Cardiac septum (tissue), 1 donor: Measurements from ENCODE around the gene FAM228B. TPM values are rescaled to one million over a fixed set of nuclear protein-coding genes. Genes with fewer than 3 reads are reported as not detected.
"Not testable (repeated sequence)": the region's sequence is repeated elsewhere in the genome, so short reads cannot be mapped to it uniquely, and the experiment has no call there.

Experiments used
- DNase-seq: peaks from one replicate; pipeline ENCODE4 v3.0.0-alpha.2; 2020; ENCODE audit warnings: low spot score
- intact Hi-C: fragments of 100-400 bp; cut with DNase I; formaldehyde crosslinking; loops from one replicate; pipeline ENCODE4 v1.14.0; 2022
- total RNA-seq: library from RNA; stranded (reverse); fragmentation: NEBNext Ultra II Directional; extraction: Animal tissue kit (Norgen Biotek cat#: 25700); gene quantifications from one replicate; pipeline ENCODE4 v1.2.1, GENCODE V29; 2021
- donor health status: DM: no; HTN: no; CAD: no.

FAM228B gene
- total RNA-seq, 1 donor from 2014 or later, result 30.5 TPM

DNA sequence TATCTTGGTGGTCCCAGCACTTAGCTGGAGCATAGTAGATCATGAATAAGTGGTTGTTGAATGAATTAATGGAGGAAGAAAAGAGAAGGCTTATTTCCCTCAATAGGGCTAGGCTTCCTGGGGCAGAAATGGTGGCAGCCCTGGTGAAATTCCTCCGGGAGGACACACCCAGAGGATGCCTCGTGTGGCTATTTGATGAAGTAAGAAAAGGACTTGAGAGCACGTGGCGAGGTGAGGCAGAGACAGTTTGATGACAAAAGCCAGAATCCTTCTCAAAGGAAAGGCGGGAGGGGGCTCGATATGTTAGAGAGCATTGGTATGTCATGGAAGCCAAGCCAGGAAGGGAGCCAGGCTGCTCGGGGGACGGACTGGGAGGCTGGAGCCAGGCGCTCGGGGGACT lies 66.3 kb downstream of the FAM228B start:
- intact Hi-C loops, result no loop called here

DNA sequence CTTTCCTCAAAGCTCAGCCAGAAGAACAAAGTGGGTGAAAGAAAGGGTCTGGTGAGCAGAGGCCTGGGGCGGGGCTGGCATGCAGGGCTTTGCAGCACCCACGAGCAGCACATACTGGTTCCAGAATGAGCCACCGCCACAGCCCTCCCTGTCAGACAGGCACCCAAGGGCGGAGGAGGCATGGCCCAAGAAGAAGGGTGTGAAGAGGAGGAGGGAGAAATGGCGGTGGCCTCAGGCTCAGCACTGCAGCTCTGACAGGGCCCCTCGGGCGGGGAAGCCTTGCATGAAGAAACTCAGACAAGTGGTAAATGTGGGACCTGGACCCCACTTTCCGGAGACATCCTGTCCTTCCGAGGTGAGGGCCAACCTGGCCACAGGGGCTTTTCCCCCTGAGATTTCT lies 67.2 kb downstream of the FAM228B start:
- intact Hi-C loops, result no loop called here
- DNase-seq, result no peak

More for the DNA sequence above, 66.3 kb downstream of the FAM228B start:
- DNase-seq, result no peak

DNA sequence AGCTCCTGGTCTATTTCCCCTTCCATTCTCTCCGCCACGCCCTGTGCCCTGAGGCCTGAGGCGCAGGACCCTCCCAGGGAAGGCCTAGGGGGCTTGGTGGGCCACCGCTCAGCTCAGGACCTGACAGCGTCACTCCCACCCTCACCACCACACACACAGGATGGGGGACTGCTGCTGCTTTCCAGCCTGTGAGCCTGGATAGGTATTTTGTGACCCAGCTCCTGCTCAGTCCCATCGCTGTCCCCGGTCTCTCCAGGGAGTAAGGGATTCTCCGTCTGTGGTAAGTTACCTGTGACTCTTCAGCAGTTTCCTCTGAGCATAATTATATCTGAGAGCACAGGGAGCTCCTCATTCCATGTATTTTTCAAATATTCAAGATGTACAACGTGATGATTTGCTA lies 67.9 kb downstream of the FAM228B start:
- DNase-seq, result no peak
- intact Hi-C loops, result no loop called here

DNA sequence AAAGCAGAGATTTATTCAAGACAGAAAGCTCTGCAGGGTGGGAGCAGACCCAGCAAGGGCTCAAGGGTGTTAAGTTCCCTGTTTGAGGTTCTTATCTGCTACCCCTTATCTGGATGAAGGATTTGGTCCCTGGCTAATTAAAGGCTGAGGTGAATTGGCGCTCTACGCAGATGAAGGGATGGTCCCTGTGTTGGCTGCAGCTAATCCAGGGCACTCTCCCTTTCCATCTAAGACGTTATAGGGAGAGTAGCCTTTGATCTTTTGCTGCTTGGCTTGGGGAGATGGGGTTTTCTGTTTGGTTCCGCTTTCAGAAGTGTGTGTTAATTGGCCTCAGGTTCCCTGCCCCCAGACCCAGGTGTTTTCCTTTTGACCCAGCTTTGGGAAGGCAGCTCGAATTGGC lies 68.6 kb downstream of the FAM228B start:
- intact Hi-C loops, result no loop called here
- DNase-seq, result no peak

DNA sequence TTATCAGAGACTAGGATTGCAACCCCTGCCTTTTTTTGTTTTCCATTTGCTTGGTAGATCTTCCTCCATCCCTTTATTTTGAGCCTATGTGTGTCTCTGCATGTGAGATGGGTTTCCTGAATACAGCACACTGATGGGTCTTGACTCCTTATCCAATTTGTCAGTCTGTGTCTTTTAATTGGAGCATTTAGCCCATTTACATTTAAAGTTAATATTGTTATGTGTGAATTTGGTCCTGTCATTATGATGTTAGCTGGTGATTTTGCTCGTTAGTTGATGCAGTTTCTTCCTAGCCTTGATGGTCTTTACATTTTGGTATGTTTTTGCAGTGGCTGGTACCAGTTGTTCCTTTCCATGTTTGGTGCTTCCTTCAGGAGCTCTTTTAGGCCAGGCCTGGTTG lies 73.9 kb downstream of the FAM228B start:
- intact Hi-C loops, DNase-seq: not testable (repeated sequence)

DNA sequence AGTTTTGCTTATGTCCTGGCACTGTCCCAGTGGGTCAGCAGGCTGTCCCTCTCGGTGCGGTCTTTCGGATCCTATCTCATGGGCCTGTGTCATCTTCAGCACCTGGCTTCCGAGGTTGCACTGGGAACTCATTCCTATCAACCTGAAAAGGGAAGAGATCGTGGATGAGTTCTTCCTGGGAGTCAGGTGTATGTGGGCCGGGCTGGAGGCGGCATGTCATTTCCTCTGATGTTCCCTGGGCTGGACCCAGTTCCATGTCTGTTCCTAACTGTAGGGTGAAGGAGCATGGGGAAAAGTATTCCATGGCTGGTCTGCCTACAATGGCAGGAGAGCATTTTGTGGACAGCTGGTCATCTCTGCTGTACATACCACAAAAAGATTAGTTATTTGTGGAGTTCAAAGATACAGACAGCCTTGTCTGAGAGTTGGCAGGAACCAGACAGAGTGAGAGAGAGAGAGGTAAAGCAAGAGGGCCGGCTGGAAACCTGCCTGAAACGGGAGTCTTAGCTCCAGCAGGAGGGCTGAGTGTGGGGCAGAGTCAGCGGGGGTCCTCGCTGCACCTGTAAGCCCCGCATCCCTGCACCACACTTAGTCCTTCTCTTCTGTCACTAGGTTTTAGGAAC lies 76.8 kb downstream of the FAM228B start:
- DNase-seq, result no peak
- intact Hi-C loops, result no loop called here

DNA sequence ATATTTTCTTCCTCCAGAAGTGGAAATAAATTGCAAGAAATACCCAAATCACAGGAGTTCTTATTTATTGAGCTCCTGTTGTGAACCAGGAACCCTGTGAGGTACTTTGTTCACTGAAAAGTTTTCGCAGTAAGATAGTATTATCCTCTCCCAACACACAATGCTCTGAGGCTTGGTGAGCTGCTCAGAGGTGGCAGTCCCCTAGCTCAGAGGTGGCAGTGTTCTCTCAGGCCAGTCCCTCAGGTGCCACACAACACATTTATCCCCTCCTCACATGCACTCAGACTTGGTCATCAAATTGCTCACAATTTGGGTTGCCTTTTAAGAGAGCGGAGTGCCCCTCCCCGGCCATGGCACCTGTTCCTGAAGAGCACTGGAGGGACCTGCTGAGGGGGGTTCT lies 77.5 kb downstream of the FAM228B start:
- DNase-seq, result no peak
- intact Hi-C loops, result no loop called here

DNA sequence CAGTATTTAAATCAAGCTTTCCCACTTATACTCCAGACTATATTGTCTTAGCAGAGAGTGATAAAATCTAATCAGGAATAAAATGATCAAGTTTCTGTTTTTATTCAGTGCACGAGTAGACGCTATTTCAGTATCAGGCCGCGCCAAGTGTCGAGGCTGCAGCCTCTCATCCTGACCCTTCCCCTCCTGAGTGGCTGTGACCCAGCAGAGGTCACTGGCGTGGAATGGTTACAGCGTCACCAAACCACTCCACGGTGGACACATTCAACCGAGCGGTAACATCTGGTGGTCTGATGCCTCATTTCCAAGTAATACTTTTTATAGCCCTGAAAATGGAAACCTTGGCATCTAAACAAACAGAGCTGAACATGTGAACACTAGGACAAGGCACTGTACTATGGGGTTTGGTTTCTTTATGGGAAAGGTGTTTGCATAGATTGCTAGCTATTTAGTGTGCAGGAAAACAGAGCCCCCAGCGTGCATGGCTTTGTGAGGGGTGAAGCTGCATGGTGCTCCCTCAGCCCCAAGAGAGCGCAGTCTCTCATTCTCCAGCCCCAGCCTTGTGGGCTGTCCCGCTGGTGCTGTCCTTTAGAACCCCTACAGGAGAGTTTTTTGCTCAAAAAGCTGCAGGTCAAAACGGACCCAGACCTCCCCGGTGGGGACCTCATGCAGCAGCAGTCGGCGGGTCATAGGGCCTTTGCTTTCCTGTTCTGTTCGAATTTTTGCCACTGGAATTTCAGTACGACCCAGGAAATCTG lies 79.9 kb downstream of the FAM228B start:
- DNase-seq, result no peak
- intact Hi-C loops, result no loop called here

DNA sequence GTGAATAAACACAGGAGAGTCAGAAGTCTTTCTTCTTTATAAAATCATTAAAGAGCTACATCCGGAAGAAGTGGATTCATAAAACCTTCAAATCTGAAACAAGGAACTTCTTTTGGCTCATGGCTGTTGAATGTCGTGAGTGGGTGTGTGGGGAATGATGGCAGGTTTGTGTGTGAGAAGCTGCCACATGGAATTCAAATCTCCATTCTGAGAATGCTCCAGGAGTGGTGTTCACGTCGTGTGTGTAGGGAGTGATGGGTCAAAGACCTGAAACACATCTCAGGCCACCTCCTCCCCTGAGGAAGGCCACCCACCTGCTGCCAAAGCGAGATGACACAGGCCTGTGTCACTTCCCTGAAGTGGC lies 80.5 kb downstream of the FAM228B start:
- intact Hi-C loops, result no loop called here
- no peak for DNase-seq

DNA sequence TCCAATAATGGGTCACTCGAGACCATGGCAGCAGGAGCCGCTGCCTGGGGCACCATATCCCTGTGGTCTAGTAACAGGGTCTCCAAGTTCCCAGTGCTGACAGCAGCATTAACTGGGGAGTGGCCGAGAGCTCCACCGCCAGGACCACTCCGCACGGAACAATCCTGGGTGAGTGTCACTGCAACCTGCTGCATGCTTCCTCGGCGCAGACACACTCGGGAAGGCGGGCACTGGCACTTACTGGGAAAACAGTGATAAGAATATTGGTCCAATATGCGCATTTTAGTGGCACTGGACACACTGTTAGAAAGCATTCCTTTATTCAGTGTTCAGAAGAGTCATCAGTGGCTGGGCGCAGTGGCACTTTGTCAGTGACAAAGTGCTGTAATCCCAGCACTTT lies 81.2 kb downstream of the FAM228B start:
- DNase-seq, result no peak
- intact Hi-C loops, result no loop called here

DNA sequence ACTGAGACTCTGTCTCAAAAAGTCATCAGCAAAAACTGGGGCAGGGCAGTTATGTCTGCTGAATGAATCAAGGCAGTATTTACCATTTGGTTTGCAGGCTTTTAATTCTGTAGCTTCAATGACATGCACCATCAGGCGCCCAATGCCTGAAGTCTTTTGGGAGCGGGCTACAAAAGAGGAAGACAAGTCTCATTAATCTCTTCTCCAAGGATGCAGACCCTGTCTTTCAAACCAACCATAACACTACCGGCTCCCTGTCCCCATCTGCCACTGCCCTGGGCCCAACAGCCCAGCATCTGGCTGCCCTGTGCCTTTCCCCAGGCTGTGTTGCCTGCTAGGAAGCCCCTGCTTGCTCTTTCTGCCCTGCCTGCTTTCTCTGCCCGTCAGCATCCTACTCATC lies 81.9 kb downstream of the FAM228B start:
- intact Hi-C loops, result no loop called here
- DNase-seq, result no peak

DNA sequence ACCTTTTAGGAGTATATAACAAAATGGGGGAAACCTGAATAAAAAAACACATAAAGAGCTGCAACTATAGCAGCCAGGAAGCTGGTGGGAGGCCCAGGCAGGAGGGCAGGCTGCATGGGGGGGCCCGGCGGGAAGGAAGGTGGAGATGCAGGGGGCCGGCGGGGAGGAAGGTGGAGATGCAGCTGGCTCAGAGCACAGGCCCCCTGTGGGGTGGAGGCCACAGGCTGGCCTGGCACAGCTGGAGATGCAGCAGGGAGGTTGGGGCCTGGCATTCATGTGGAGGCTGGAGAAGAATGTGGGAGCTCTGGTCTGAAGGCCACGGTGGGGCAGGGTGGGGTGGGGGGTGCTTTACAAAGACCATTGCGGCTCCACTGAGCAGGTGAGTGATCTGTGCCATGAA lies 83.0 kb downstream of the FAM228B start:
- intact Hi-C loops, result no loop called here
- DNase-seq, result no peak

DNA sequence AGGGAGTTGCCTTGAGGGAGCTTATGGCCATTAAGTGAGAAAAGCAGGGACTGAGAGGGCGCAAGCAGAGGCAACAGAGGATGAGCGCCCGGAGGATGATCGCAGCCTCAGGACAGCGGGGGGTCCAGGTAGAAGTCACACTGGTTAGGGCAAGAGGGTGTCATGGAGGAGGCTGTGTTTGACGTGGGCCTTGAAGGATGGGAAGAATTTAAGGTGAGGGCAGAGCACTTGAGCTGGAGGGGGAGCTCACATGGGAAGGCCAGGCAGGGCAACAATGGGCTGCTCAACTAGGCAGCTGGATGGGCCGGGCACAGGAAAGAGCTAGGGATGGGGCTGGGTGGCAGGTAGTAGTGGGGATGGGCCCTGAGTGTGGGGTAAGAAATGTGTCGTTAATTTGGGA lies 83.4 kb downstream of the FAM228B start:
- intact Hi-C loops, result no loop called here

DNA sequence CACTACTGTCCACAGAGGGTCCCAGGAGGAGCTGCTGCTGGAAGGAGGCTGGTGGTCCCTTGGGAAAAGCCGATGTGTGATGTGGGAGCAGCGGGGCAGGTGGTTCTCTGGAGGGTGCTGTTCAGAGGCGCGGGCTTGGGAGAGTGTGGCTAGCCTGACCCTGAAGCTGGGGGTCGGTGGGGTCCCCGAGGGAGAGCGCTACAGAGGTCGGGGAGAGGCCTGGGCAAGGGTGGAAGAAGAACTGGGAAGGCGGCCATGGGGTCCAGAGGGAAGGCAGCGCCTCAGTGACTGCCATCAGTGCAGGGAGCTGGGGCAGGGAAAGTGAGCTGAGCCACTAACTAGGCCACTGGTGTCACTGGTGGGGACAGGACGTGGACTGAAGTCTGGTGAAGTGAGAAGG lies 84.1 kb downstream of the FAM228B start:
- DNase-seq, result no peak
- intact Hi-C loops, result no loop called here

More for the DNA sequence above, 83.4 kb downstream of the FAM228B start:
- no peak for DNase-seq

DNA sequence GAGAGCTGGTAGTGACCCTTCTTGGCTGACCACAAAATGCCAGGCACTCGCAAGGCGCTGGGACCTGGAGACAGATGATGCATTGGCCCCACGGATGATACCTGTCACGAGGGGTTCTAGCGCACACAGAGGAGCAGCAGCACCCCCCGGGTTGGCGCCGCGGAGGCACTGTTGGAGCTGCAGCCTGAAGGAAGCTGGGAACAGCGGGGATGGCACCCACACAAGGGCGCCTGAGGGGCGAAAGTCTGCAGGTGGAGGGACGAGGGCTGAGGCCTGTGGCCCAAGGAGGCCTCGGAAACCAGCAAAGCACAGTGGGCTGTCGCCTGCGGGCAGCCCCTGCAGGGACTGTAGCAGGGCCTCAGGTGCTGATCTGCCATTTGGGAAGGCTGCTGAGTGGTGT lies 85.2 kb downstream of the FAM228B start:
- intact Hi-C loops, result no loop called here
- DNase-seq, result no peak

DNA sequence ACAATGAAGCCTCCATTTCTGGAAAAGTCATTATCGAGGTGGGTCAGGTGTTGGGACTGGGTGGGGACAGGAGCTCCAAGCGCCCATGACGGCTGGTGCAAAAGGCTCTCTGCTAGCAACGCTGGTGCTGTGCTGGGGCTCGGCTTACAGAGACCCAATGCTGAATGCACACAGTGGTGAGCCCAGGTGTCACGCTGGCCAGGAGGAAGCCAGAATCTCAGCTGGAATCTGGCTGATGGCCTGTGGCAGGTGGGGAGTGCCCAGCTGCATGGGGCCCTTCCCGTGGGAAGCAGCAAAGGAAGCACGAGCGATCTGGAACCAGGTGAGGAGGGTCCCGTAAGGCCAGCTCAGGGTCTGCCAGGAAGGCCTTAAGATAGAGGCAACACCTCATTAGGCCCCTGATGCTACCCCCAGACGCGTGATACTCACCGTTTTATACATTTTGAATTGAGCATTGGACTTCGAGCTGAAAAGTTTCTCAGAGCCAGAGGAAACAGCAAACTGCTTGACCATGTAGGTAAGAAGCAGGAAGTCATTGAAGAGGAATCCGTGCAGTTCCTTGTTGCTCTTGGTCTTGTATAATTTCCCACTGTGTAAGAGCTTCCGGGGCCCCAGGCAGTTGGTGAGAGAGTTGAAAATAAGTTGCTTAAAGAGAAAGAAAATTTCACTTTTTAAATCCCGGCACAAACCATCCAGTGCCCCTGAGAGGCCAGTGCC lies 86.3 kb downstream of the FAM228B start:
- no peak for DNase-seq
- intact Hi-C loops, result no loop called here

DNA sequence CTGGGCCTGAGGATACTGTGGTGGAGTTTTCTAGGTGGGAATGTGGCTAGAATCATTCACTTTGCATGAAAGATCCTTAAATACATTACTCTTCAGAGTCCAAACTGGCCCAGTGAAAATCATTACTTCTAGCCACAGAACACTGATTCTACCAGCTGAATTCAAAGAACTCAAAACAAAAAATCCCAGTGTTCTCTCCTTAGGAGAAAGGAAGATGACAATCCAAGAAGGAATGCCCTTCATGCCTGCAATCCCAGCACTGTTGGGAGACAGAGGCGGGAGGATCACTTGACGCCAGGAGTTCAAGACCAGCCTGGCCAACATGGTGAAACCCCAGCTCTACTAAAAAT lies 86.8 kb downstream of the FAM228B start:
- no peak for DNase-seq
- intact Hi-C loops, result no loop called here

DNA sequence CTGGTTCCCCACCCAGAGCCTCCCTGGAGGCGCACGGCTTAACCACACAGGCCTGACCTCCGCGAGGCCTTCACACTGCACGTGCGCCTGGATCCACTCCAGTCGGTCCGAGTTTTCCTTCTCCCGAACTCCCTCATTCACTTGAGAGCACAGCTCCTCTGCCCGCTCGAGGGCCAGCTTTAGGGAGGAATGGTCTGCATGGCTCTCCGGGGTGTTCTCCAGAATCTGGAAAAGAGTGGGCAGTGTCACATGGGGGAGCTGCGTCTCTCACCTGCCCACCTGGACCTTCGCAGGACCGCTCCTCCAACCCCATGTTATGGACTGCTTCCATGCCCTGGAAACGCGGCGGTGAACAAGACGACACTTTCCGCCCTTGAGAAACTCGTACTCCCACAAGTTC lies 87.5 kb downstream of the FAM228B start:
- intact Hi-C loops, result no loop called here
- no peak for DNase-seq

DNA sequence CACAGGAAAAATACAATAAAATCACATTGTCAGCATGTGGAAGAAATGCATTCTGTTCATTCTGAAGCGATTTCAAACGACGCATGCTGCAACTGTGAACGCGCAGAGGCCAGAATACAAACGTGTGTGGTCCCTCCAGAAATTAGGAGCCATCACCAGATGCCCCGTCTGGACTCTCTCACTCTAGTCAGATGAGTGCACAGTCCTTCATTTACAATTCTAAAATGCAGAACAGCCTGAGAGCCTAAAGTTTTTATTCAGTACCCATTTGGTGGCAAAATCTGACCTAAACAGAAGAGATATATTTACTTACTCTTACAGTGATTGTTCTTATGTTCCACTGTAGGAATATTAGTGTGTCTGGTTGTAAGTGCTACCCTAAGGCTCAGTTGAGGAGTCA lies 88.1 kb downstream of the FAM228B start:
- intact Hi-C loops, result no loop called here

DNA sequence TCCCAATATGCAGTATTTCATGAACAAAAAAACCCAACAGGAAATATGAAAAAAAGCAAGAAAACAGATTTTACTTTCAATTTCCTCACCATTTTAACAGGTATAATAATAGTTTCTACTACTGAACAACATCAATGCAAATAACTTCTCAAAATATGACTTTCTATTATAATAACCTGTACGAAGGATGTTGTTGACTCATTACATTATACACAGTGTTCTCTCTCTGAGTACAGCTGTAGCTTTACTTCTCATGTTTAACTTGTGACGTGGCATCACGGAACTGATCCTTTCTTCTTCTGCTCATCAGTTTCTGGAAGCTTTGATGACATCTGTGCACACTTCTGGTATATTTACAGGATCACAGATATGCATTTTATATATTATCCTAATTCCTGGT lies 91.6 kb downstream of the FAM228B start:
- DNase-seq, result no peak
- intact Hi-C loops, result no loop called here

More for the DNA sequence above, 88.1 kb downstream of the FAM228B start:
- DNase-seq, result no peak
